ENCODE measurements around the gene FBXO36.
A peak's percentile ranks its signal among the peaks of the same experiment; 100 is the strongest.
"Not testable (repeated sequence)": the region's sequence is repeated elsewhere in the genome, so short reads cannot be mapped to it uniquely, and the experiment has no call there.

Gene FBXO36

DNA sequence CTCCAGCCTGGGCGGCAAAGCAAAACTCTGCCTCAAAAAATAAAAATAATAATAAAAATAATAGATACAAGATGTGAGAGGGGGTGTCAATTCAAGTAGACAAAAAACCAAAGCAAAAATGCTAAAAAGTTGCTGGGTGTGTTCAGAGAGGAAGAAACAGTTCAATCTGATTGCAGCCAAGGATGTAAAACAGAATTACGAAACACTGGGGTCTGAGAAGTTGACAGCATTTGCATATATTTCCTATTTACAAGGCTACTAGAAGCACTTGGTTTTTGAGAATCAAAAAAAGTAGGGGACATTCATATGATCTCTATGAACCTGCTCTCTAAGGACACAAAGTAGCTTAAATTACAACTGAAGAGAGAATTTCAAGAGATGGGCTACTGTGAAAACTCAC is 8.1 kb upstream of the FBXO36 start:
- no peak overlapping the region for H3K27ac ChIP-seq (ENCODE audit: low read length)
- H3K27me3 ChIP-seq (ENCODE audit: low read depth, low read length): no peaks in the 10 kb centered on the region
- no peaks in the 10 kb centered on the region for H3K9me3 ChIP-seq (ENCODE audit: control insufficient read depth in 1 of 2, low read length in 2 of 2)
- H3K4me3 ChIP-seq (ENCODE audit: low read depth in 1 of 2, low read length in 2 of 2): no peak overlapping the region
- H3K36me3 ChIP-seq (ENCODE audit: control insufficient read depth in 1 of 2, insufficient read depth in 2 of 2, low read length in 2 of 2): peaks cover 0 to 8% of the 10 kb centered on the region in 2 donors
- H3K4me1 ChIP-seq (ENCODE audit: control insufficient read depth in 1 of 2, insufficient read depth in 2 of 2, low read length in 2 of 2): peaks cover 6 to 51% of the 10 kb centered on the region in 2 donors

DNA sequence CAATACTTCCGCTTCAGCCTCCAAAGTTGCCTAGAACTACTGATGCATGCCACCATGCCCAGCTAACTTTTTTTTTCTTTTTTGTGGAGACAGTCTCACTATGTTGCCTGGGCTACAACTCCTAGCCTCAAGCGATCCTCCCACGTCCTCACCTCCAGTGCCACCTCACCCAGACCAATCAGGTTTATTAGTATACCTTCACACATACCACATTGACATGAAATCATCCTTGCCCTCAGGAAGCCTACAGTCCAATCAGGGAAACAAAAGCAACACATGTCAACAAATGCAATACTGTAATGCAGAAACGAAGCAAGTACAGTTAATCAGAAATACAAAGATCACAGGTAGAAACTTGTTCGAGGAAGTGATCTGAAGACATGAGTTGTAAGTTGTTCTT is 4.5 kb upstream of the FBXO36 start:
- Histone ChIP-seq H3K27me3 (ENCODE audit: low read depth, low read length) (no peaks in the 10 kb centered on the region), H3K4me1 (ENCODE audit: control insufficient read depth in 1 of 2, insufficient read depth in 2 of 2, low read length in 2 of 2) (peaks cover 10 to 39% of the 10 kb centered on the region in 2 donors), H3K9me3 (ENCODE audit: control insufficient read depth in 1 of 2, low read length in 2 of 2) (no peaks in the 10 kb centered on the region), H3K4me3 (ENCODE audit: low read depth in 1 of 2, low read length in 2 of 2) (no peak overlapping the region), H3K36me3 (ENCODE audit: control insufficient read depth in 1 of 2, insufficient read depth in 2 of 2, low read length in 2 of 2) (peaks cover 8 to 10% of the 10 kb centered on the region in 2 donors), H3K27ac (ENCODE audit: low read length) (no peak overlapping the region)

DNA sequence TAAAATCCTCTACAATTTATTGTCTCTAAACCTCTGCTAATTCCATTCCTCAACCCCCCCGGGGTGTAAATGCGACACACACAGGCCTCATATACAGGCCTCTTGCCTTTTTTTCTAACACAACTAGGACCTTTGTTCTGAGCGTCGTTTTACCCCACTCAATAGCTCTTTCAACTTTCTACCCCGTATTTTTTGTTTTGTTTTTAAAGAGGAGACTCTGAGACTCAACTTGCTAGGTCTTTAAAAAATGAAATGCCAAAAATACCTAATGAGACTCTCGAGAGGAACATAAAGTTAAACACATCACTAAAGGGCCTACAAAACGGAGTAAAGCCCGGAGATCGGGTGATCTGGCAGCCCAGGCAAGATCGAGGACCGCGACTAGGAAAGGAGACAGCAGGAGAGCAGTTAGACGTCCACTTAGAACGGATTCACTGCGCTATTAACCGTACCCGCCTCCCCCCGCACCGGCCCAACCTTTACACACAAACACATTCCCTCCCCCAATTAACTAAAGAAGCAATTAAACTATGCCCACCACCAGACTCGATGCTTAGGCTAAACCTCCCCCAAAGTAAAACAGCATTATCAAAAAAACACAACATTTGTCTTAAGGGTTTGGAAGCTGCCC is 2.2 kb upstream of the FBXO36 start:
- Histone ChIP-seq H3K27me3 (ENCODE audit: low read depth, low read length) (no peaks in the 10 kb centered on the region), H3K9me3 (ENCODE audit: control insufficient read depth in 1 of 2, low read length in 2 of 2) (no peaks in the 10 kb centered on the region), H3K4me1 (ENCODE audit: control insufficient read depth in 1 of 2, insufficient read depth in 2 of 2, low read length in 2 of 2) (peaks cover 8 to 25% of the 10 kb centered on the region in 2 donors), H3K4me3 (ENCODE audit: low read depth in 1 of 2, low read length in 2 of 2) (peak overlapping the region; percentile 86 to 100), H3K36me3 (ENCODE audit: control insufficient read depth in 1 of 2, insufficient read depth in 2 of 2, low read length in 2 of 2) (peaks cover 8 to 13% of the 10 kb centered on the region in 2 donors), H3K27ac (ENCODE audit: low read length) (peak overlapping the region; percentile 92)

- Histone ChIP-seq H3K4me3 (ENCODE audit: low read depth in 1 of 2, low read length in 2 of 2) (peak overlapping the region; percentile 86 to 100), H3K9me3 (ENCODE audit: control insufficient read depth in 1 of 2, low read length in 2 of 2) (no peaks in the 10 kb centered on the region), H3K27me3 (ENCODE audit: low read depth, low read length) (no peaks in the 10 kb centered on the region), H3K36me3 (ENCODE audit: control insufficient read depth in 1 of 2, insufficient read depth in 2 of 2, low read length in 2 of 2) (peaks cover 8 to 13% of the 10 kb centered on the region in 2 donors), H3K27ac (ENCODE audit: low read length) (peak overlapping the region; percentile 92), H3K4me1 (ENCODE audit: control insufficient read depth in 1 of 2, insufficient read depth in 2 of 2, low read length in 2 of 2) (peaks cover 8 to 25% of the 10 kb centered on the region in 2 donors)
Observed at GRCh38 chr2:229921101-229921891, 1.0 kb upstream of the FBXO36 start.

GRCh38 chr2:229921892-229922448 is 333 bp upstream of the FBXO36 start, which contains the start of gene TRIP12:
TSS of gene TRIP12 (minus strand) at chr2:229922009. CDS start at chr2:229880079, 41,930 bp downstream.
- Histone ChIP-seq H3K4me3 (ENCODE audit: low read depth in 1 of 2, low read length in 2 of 2) (peak within 1 kb of the TSS; percentile 89 to 100), H3K27me3 (ENCODE audit: low read depth, low read length) (no peaks in the 10 kb centered on the region), H3K4me1 (ENCODE audit: control insufficient read depth in 1 of 2, insufficient read depth in 2 of 2, low read length in 2 of 2) (peaks cover 8 to 25% of the 10 kb centered on the region in 2 donors), H3K27ac (ENCODE audit: low read length) (peak within 1 kb of the TSS; percentile 95), H3K9me3 (ENCODE audit: control insufficient read depth in 1 of 2, low read length in 2 of 2) (no peaks in the 10 kb centered on the region), H3K36me3 (ENCODE audit: control insufficient read depth in 1 of 2, insufficient read depth in 2 of 2, low read length in 2 of 2) (peaks cover 8 to 13% of the 10 kb centered on the region in 2 donors)

- H3K36me3 ChIP-seq (ENCODE audit: control insufficient read depth in 1 of 2, insufficient read depth in 2 of 2, low read length in 2 of 2): peaks cover 0 to 13% of the 10 kb centered on the region in 2 donors
- H3K27ac ChIP-seq (ENCODE audit: low read length); H3K9me3 ChIP-seq (ENCODE audit: control insufficient read depth in 1 of 2, low read length in 2 of 2); H3K4me3 ChIP-seq (ENCODE audit: low read depth in 1 of 2, low read length in 2 of 2); H3K27me3 ChIP-seq (ENCODE audit: low read depth, low read length): not testable (repeated sequence)
- peaks cover 8 to 14% of the 10 kb centered on the region in 2 donors for H3K4me1 ChIP-seq (ENCODE audit: control insufficient read depth in 1 of 2, insufficient read depth in 2 of 2, low read length in 2 of 2)
Observed at GRCh38 chr2:229924541-229924940, 2.2 kb downstream of the FBXO36 start.

GRCh38 chr2:229925201-229925600 is 2.9 kb downstream of the FBXO36 start:
- Histone ChIP-seq H3K27me3 (ENCODE audit: low read depth, low read length) (no peaks in the 10 kb centered on the region), H3K27ac (ENCODE audit: low read length) (no peak overlapping the region), H3K4me3 (ENCODE audit: low read depth in 1 of 2, low read length in 2 of 2) (no peak overlapping the region)

DNA sequence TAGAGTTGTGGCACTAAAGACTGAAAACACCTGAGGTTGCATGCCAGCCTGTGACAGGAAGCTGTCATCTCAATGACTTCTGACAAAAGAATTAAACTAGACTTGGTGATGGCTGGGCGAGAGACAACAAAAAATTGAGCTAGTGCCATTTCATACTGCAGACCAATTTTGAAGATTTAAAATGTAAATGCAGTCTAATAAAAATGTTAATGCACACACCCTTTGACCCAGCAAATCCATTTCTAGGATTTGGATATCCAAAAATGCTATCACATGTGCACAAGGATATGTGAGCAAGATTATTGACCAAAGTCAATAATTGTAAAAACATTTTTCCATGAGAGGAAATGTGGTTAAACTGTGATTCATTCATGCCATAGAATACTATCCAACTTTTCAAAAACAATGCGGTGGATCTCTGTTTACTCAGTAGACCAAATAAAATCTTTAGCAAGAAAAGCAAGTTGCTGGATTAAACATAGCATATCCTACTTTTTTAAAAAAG is 5.6 kb downstream of the FBXO36 start:
- Histone ChIP-seq H3K9me3 (ENCODE audit: control insufficient read depth in 1 of 2, low read length in 2 of 2) (no peaks in the 10 kb centered on the region), H3K4me1 (ENCODE audit: control insufficient read depth in 1 of 2, insufficient read depth in 2 of 2, low read length in 2 of 2) (peaks cover 4 to 5% of the 10 kb centered on the region in 2 donors)

More at GRCh38 chr2:229925201-229925600, 2.9 kb downstream of the FBXO36 start:
- Histone ChIP-seq H3K4me1 (ENCODE audit: control insufficient read depth in 1 of 2, insufficient read depth in 2 of 2, low read length in 2 of 2) (peaks cover 4 to 7% of the 10 kb centered on the region in 2 donors), H3K36me3 (ENCODE audit: control insufficient read depth in 1 of 2, insufficient read depth in 2 of 2, low read length in 2 of 2) (peaks cover 0 to 13% of the 10 kb centered on the region in 2 donors), H3K9me3 (ENCODE audit: control insufficient read depth in 1 of 2, low read length in 2 of 2) (no peaks in the 10 kb centered on the region)

DNA sequence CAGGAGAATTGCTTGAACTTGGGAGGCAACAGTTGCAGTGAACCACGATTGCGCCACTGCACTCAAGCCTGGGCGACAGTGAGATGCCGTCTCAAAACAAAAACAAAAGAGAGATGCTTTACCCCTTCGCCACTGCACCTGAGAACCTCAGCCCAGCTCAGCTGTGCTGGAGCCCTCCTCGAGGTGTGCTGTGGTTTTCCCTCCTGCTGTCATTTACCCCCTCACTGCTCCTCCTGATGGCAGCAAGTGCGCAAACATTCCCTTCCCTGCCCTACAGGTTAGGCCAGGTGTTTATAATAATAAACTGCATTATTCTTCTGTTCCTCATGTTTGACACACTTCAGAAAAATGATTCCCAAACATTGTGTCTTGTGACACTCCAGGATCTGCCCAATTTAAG is 8.4 kb downstream of the FBXO36 start:
- H3K4me3 ChIP-seq (ENCODE audit: low read depth in 1 of 2, low read length in 2 of 2): no peak overlapping the region
- H3K27me3 ChIP-seq (ENCODE audit: low read depth, low read length): no peaks in the 10 kb centered on the region
- H3K9me3 ChIP-seq (ENCODE audit: control insufficient read depth in 1 of 2, low read length in 2 of 2): no peaks in the 10 kb centered on the region
- H3K36me3 ChIP-seq (ENCODE audit: control insufficient read depth in 1 of 2, insufficient read depth in 2 of 2, low read length in 2 of 2): peaks cover 2 to 11% of the 10 kb centered on the region in 2 donors
- H3K27ac ChIP-seq (ENCODE audit: low read length): no peak overlapping the region
- H3K4me1 ChIP-seq (ENCODE audit: control insufficient read depth in 1 of 2, insufficient read depth in 2 of 2, low read length in 2 of 2): no peaks in the 10 kb centered on the region

More for the DNA sequence above, 5.6 kb downstream of the FBXO36 start:
- Histone ChIP-seq H3K27ac (ENCODE audit: low read length) (no peak overlapping the region), H3K4me3 (ENCODE audit: low read depth in 1 of 2, low read length in 2 of 2) (no peak overlapping the region), H3K27me3 (ENCODE audit: low read depth, low read length) (no peaks in the 10 kb centered on the region), H3K36me3 (ENCODE audit: control insufficient read depth in 1 of 2, insufficient read depth in 2 of 2, low read length in 2 of 2) (peaks cover 2% of the 10 kb centered on the region in 2 donors)

GRCh38 chr2:229931241-229931640 is 8.9 kb downstream of the FBXO36 start:
- Histone ChIP-seq H3K27me3 (ENCODE audit: low read depth, low read length) (no peaks in the 10 kb centered on the region), H3K36me3 (ENCODE audit: control insufficient read depth in 1 of 2, insufficient read depth in 2 of 2, low read length in 2 of 2) (peaks cover 2 to 11% of the 10 kb centered on the region in 2 donors), H3K27ac (ENCODE audit: low read length) (no peak overlapping the region), H3K4me1 (ENCODE audit: control insufficient read depth in 1 of 2, insufficient read depth in 2 of 2, low read length in 2 of 2) (no peaks in the 10 kb centered on the region), H3K9me3 (ENCODE audit: control insufficient read depth in 1 of 2, low read length in 2 of 2) (no peaks in the 10 kb centered on the region), H3K4me3 (ENCODE audit: low read depth in 1 of 2, low read length in 2 of 2) (no peak overlapping the region)

DNA sequence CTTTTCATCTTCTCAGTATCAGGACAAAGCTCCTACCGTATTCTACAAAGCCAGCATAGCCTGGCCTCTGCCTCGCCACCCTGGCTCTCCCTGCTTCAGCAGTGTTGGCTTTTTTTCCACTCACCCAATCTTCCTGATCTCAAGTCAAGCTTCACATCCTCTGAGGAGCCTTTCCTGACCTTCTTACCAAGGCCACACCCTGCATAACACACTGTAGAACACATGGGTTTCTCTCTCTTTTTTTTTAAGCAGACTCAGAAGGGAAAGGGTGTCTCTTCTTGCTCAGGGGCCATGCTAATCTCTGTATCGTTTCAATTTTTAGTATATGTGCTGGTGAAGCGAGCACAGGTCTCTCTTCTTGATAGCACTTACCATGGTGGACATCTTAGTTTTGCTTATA is 15.2 kb downstream of the FBXO36 start:
- Histone ChIP-seq H3K27ac (ENCODE audit: low read length) (no peak overlapping the region), H3K27me3 (ENCODE audit: low read depth, low read length) (no peaks in the 10 kb centered on the region), H3K9me3 (ENCODE audit: control insufficient read depth in 1 of 2, low read length in 2 of 2) (no peaks in the 10 kb centered on the region), H3K36me3 (ENCODE audit: control insufficient read depth in 1 of 2, insufficient read depth in 2 of 2, low read length in 2 of 2) (peaks cover 0 to 11% of the 10 kb centered on the region in 2 donors), H3K4me3 (ENCODE audit: low read depth in 1 of 2, low read length in 2 of 2) (no peak overlapping the region), H3K4me1 (ENCODE audit: control insufficient read depth in 1 of 2, insufficient read depth in 2 of 2, low read length in 2 of 2) (no peaks in the 10 kb centered on the region)
